ENCODE results near the gene SLC29A1. TPM values are rescaled to one million over a fixed set of nuclear protein-coding genes. Genes with fewer than 3 reads are reported as not detected.

SLC29A1 gene
- total and polyA plus RNA-seq, 9 of the 15 experiments (the other 6 are each of a cell fraction or from before 2014, with no cell fraction given) = 18.9 to 170 (median 57.7) TPM

DNA sequence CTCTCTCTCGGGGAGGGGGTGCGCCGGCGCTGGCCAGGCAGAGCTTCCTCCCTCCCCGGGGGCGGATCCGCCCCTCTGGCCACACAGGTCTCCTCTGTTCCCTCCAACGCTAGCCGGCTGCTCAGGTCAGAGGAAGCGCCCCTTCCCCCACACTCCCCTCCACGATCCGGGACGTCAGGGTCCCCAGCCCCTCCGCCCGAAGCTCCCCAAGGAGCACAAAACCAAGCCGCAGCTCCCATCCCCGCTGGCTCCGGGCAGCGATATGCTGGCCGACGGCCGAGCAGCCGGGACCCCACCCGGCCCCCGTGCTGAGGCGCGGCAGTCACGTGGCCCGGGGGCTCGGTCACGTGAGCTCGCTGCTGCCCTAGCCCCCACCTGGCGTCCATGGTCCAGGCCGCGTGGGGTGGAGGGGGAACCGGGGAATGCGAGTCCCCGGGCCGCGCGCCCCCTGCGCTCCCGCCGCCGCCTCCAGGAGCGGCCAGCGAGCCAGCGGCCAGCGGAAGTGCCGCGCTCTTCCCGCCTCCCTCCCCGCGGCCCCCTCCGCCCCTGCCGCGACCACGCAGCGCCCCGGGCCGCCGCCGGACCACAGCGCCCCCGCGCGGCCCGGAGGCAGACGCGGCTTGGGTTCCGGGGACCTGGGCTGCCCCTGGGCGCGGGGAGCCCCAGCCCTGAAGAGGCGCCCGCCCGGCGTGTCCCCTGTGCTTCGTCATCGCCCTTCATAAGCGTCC, 33.8 kb downstream of the SLC29A1 start, which contains the start of gene SLC35B2 (continued):
- TF ChIP-seq, protein P1, sequence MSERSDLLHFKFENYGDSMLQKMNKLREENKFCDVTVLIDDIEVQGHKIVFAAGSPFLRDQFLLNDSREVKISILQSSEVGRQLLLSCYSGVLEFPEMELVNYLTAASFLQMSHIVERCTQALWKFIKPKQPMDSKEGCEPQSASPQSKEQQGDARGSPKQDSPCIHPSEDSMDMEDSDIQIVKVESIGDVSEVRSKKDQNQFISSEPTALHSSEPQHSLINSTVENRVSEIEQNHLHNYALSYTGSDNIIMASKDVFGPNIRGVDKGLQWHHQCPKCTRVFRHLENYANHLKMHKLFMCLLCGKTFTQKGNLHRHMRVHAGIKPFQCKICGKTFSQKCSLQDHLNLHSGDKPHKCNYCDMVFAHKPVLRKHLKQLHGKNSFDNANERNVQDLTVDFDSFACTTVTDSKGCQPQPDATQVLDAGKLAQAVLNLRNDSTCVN (CRISPR knock-in tag; IDR thresholded peaks at IDR 0.05) = no peak
- TF ChIP-seq, protein P2, sequence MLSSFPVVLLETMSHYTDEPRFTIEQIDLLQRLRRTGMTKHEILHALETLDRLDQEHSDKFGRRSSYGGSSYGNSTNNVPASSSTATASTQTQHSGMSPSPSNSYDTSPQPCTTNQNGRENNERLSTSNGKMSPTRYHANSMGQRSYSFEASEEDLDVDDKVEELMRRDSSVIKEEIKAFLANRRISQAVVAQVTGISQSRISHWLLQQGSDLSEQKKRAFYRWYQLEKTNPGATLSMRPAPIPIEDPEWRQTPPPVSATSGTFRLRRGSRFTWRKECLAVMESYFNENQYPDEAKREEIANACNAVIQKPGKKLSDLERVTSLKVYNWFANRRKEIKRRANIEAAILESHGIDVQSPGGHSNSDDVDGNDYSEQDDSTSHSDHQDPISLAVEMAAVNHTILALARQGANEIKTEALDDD (IDR thresholded peaks at IDR 0.05) = no peak
- TF ChIP-seq TBP (optimal IDR thresholded peaks at IDR 0.05; ENCODE audit: low read depth, low read length) (no peak), ZNF431 (CRISPR knock-in tag; IDR thresholded peaks at IDR 0.05) (peak; percentile 71), SIN3A (IDR thresholded peaks at IDR 0.05; ENCODE audit: borderline replicate concordance in 2 of 2, control insufficient read depth in 1 of 2, low read depth in 2 of 2, low read length in 2 of 2) (peak; percentile 72 to 97), ZNF316 (IDR thresholded peaks at IDR 0.05) (peak; percentile 61), SRSF7 (optimal IDR thresholded peaks at IDR 0.05; ENCODE audit: low read depth, low read length) (no peak), MCM2 (IDR thresholded peaks at IDR 0.05; ENCODE audit: low read depth) (no peak), CREB1 (IDR thresholded peaks at IDR 0.05) (peak; percentile 53), CREB1 (CRISPR knock-in tag; IDR thresholded peaks at IDR 0.05) (peak; percentile 64), ZNF253 (CRISPR knock-in tag; conservative IDR thresholded peaks at IDR 0.05) (no peak), RBM34 (IDR thresholded peaks at IDR 0.05; ENCODE audit: borderline replicate concordance, insufficient read depth, low read length) (no peak), HSF4 (CRISPR knock-in tag; IDR thresholded peaks at IDR 0.05; ENCODE audit: borderline replicate concordance) (no peak), CBFB (CRISPR knock-in tag; IDR thresholded peaks at IDR 0.05) (peak; percentile 73; the same call in 1 of the 2 replicates), RFX5 (IDR thresholded peaks at IDR 0.05; ENCODE audit: low read depth, low read length) (no peak), ZNF263 (CRISPR knock-in tag; IDR thresholded peaks at IDR 0.05; ENCODE audit: borderline replicate concordance) (peak; percentile 48; the same call in 1 of the 2 replicates), SAP30 (IDR thresholded peaks at IDR 0.05; ENCODE audit: borderline replicate concordance, insufficient read depth, low read depth, low read length, poor library complexity, severe bottlenecking) (peak; percentile 73), ZNF24 (IDR thresholded peaks at IDR 0.05) (peak; percentile 57; the same call in 1 of the 2 replicates)
- TF ChIP-seq, protein P3, sequence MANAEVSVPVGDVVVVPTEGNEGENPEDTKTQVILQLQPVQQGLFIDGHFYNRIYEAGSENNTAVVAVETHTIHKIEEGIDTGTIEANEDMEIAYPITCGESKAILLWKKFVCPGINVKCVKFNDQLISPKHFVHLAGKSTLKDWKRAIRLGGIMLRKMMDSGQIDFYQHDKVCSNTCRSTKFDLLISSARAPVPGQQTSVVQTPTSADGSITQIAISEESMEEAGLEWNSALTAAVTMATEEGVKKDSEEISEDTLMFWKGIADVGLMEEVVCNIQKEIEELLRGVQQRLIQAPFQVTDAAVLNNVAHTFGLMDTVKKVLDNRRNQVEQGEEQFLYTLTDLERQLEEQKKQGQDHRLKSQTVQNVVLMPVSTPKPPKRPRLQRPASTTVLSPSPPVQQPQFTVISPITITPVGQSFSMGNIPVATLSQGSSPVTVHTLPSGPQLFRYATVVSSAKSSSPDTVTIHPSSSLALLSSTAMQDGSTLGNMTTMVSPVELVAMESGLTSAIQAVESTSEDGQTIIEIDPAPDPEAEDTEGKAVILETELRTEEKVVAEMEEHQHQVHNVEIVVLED (CRISPR knock-in tag; IDR thresholded peaks at IDR 0.05) = no peak; the same call in 1 of the 2 replicates
- TF ChIP-seq, protein P4, sequence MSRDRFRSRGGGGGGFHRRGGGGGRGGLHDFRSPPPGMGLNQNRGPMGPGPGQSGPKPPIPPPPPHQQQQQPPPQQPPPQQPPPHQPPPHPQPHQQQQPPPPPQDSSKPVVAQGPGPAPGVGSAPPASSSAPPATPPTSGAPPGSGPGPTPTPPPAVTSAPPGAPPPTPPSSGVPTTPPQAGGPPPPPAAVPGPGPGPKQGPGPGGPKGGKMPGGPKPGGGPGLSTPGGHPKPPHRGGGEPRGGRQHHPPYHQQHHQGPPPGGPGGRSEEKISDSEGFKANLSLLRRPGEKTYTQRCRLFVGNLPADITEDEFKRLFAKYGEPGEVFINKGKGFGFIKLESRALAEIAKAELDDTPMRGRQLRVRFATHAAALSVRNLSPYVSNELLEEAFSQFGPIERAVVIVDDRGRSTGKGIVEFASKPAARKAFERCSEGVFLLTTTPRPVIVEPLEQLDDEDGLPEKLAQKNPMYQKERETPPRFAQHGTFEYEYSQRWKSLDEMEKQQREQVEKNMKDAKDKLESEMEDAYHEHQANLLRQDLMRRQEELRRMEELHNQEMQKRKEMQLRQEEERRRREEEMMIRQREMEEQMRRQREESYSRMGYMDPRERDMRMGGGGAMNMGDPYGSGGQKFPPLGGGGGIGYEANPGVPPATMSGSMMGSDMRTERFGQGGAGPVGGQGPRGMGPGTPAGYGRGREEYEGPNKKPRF (IDR thresholded peaks at IDR 0.05; ENCODE audit: low read depth, low read length) = no peak
- TF ChIP-seq, protein P5, sequence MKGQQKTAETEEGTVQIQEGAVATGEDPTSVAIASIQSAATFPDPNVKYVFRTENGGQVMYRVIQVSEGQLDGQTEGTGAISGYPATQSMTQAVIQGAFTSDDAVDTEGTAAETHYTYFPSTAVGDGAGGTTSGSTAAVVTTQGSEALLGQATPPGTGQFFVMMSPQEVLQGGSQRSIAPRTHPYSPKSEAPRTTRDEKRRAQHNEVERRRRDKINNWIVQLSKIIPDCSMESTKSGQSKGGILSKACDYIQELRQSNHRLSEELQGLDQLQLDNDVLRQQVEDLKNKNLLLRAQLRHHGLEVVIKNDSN (CRISPR knock-in tag; IDR thresholded peaks at IDR 0.05) = peak; percentile 98
